B cell (primary cell): ENCODE data around the gene NAT10. TPM values are rescaled to one million over a fixed set of nuclear protein-coding genes. Genes with fewer than 3 reads are reported as not detected.

Experiments
- ATAC-seq: fragments of 200-7000 bp; cut with Tn5 transposase; one replicate; pipeline ENCODE4 v1.10.0; 2021; ENCODE audit warnings: low read depth, mild to moderate bottlenecking, moderate number of reproducible peaks, moderate library complexity
- CTCF ChIA-PET: fragments of 350-600 bp; sonication (Branson Sonifier 250); formaldehyde crosslinking; loops from one replicate; lab custom pipeline; 2021; ENCODE audit warnings: antibody characterized with exemption, inconsistent platforms; lab: Charles Lee
- POLR2A ChIA-PET: fragments of 350-600 bp; sonication (Branson Sonifier 250); formaldehyde crosslinking; loops from one replicate; lab custom pipeline; 2021; ENCODE audit warnings: antibody characterized with exemption; lab: Charles Lee
- DNase-seq: peaks from one replicate; pipeline ENCODE4 v3.0.0; 2013
- H2AFZ ChIP-seq: 2 replicates; pipeline ENCODE4 v1.6.1; 2012; ENCODE audit warnings: mild to moderate bottlenecking, low read depth, low read length; ENCODE audit not compliant: insufficient read depth, poor library complexity, severe bottlenecking
- H3K27ac ChIP-seq, 2 donors: 1 replicate in 1 of 2; 2 replicates in 1 of 2; pipeline ENCODE4 v1.5.1; 2012 to 2013; ENCODE audit warnings: low read length in 2 of 2, mild to moderate bottlenecking in 2 of 2, moderate library complexity in 1 of 2
- H3K27me3 ChIP-seq, 4 experiments: fragments of 200-600 bp in 1 of 4; sonication (generic) in 1 of 4; replicated peaks in 1 of 4; 1 replicate in 2 of 4; 2 replicates in 2 of 4; pipeline versions ENCODE4 v1.6.1 to v1.7.0; 2013 to 2016; ENCODE audit warnings: low read length in 3 of 4, mild to moderate bottlenecking in 2 of 4, mixed read lengths in 1 of 4, moderate library complexity in 1 of 4; ENCODE audit not compliant: insufficient read depth in 4 of 4, control insufficient read depth in 3 of 4; ENCODE audit errors: control extremely low read depth in 1 of 4
- H3K36me3 ChIP-seq, 2 experiments: replicated peaks in 1 of 2; 1 replicate in 1 of 2; 2 replicates in 1 of 2; pipeline versions ENCODE4 v1.6.1 to v1.7.1; 2013; ENCODE audit warnings: low read length in 1 of 2; ENCODE audit not compliant: insufficient read depth in 2 of 2, control insufficient read depth in 1 of 2; ENCODE audit errors: control extremely low read depth in 1 of 2, extremely low read depth in 1 of 2
- H3K4me1 ChIP-seq, 2 donors: fragments of 200-600 bp in 1 of 2; sonication (generic) in 1 of 2; 1 replicate in 1 of 2; 2 replicates in 1 of 2; pipeline versions ENCODE4 v1.5.1 to v1.6.1; 2013 to 2017; ENCODE audit warnings: low read length in 2 of 2; ENCODE audit not compliant: control insufficient read depth in 2 of 2, insufficient read depth in 2 of 2
- H3K4me2 ChIP-seq: replicated peaks from 2 replicates; pipeline ENCODE3; 2012; ENCODE audit warnings: mild to moderate bottlenecking, low read depth, low read length; ENCODE audit not compliant: poor library complexity, severe bottlenecking
- H3K4me3 ChIP-seq, 5 experiments: fragments of 200-600 bp in 1 of 5; sonication (generic) in 1 of 5; 1 replicate in 3 of 5; 2 replicates in 2 of 5; pipeline versions ENCODE4 v1.5.1 to v1.7.0; 2011 to 2016; ENCODE audit warnings: low read length in 4 of 5, mild to moderate bottlenecking in 4 of 5, low read depth in 2 of 5, control low read depth in 1 of 5, moderate library complexity in 1 of 5; ENCODE audit not compliant: insufficient read depth in 1 of 5; ENCODE audit errors: control extremely low read depth in 1 of 5, extremely low read depth in 1 of 5
- H3K79me2 ChIP-seq: fragments of 200-600 bp; sonication (generic); one replicate; pipeline ENCODE4 v1.6.0; 2016; ENCODE audit warnings: low read length; ENCODE audit not compliant: control insufficient read depth, insufficient read depth
- H3K9ac ChIP-seq: fragments of 200-600 bp; sonication (generic); 2 replicates; pipeline ENCODE4 v1.6.1; 2017; ENCODE audit warnings: mild to moderate bottlenecking, low read length, moderate library complexity
- H3K9me3 ChIP-seq, 3 donors: one replicate each; pipeline versions ENCODE4 v1.6.1 to v1.7.1; 2013; ENCODE audit warnings: low read length in 2 of 3; ENCODE audit not compliant: control insufficient read depth in 2 of 3, insufficient read depth in 1 of 3; ENCODE audit errors: control extremely low read depth in 1 of 3
- H4K20me1 ChIP-seq: 2 replicates; pipeline ENCODE4 v1.6.0; 2012; ENCODE audit warnings: mild to moderate bottlenecking, low read length; ENCODE audit not compliant: insufficient read depth, control insufficient read depth, poor library complexity, severe bottlenecking
- H3K27ac Mint-ChIP-seq: one replicate; pipeline ENCODE4 v1.8.0; 2021; ENCODE audit warnings: mixed read lengths
- H3K27me3 Mint-ChIP-seq: one replicate; pipeline ENCODE4 v1.8.0; 2021; ENCODE audit warnings: mixed read lengths
- H3K4me1 Mint-ChIP-seq: one replicate; pipeline ENCODE4 v1.8.0; 2021; ENCODE audit warnings: mixed read lengths
- H3K4me3 Mint-ChIP-seq: one replicate; pipeline ENCODE4 v1.8.0; 2021; ENCODE audit warnings: mixed read lengths
- H3K9me3 Mint-ChIP-seq: one replicate; pipeline ENCODE4 v1.8.0; 2022; ENCODE audit warnings: mixed read lengths; ENCODE audit not compliant: insufficient read depth
- CTCF ChIP-seq: fragments of 200-600 bp; IDR thresholded peaks from one replicate; pipeline ENCODE4 v1.8.0; 2022; ENCODE audit warnings: antibody characterized with exemption, mild to moderate bottlenecking
- EZH2 ChIP-seq: IDR thresholded peaks from 2 replicates; pipeline ENCODE4 v1.6.1; 2012; ENCODE audit warnings: borderline replicate concordance, low read depth, mild to moderate bottlenecking, moderate library complexity, low read length; ENCODE audit not compliant: insufficient read depth, poor library complexity, severe bottlenecking
- WGBS: methylation state at CpG from one replicate; pipeline ENCODE4 v1.1.5; 2013; ENCODE audit warnings: missing lambda C conversion rate; ENCODE audit not compliant: insufficient coverage; 5-methylcytosine and 5-hydroxymethylcytosine counted together
- intact Hi-C: fragments of 100-400 bp; cut with micrococcal nuclease; formaldehyde crosslinking; loops from one replicate; pipeline ENCODE4 v1.10.0; 2022
- polyA plus RNA-seq: library from polyadenylated mRNA; depleted of rRNA; stranded (reverse); fragments of >200 nt; gene quantifications from 2 replicates; pipeline ENCODE4 v1.2.3, GENCODE V29; 2012
- total RNA-seq, 2 donors: library from RNA; stranded (reverse); fragments of 120-200 nt in 1 of 2; gene quantifications; 1 replicate in 1 of 2; 2 replicates in 1 of 2; pipeline versions ENCODE4 v1.2.3 to v1.2.4, GENCODE V29; 2013 to 2022

The NAT10 gene
- total and polyA plus RNA-seq, 2 donors (not counting 1 experiment from before 2014, with no cell fraction given), result 24.9 to 73.5 TPM

- Mint-ChIP-seq H3K9me3 (no peaks in the 10 kb centered on the region), H3K4me1 (no peaks in the 10 kb centered on the region), H3K4me3 (no peak overlapping the region), H3K27ac (no peak overlapping the region), H3K27me3 (no peaks in the 10 kb centered on the region)
- Histone ChIP-seq H3K4me1 (no peaks in the 10 kb centered on the region), H2AFZ (no peak overlapping the region), H3K4me3 (no peak overlapping the region), H3K4me2 (no peak overlapping the region), H3K27me3 (no peaks in the 10 kb centered on the region), H3K79me2 (no peaks in the 10 kb centered on the region), H4K20me1 (no peaks in the 10 kb centered on the region), H3K9ac (no peak overlapping the region), H3K36me3 (no peaks in the 10 kb centered on the region), H3K9me3 (no peaks in the 10 kb centered on the region), H3K27ac (no peak overlapping the region)
- 58% methylated on average over 5 of the region's 5 CpGs for WGBS
- POLR2A ChIA-PET, result no interaction called here
- intact Hi-C loops, result no loop called here
- TF ChIP-seq EZH2 (no peak), CTCF (no peak)
- ATAC-seq (no peak), DNase-seq (no peak)
- CTCF ChIA-PET, result interaction anchor here (1.5 kb wide), 1 partner anchor 9 kb away, joined by 3 read pairs; no protein-coding TSS in a partner anchor
Measured at GRCh38 chr11:34181251-34181650, 75.8 kb downstream of the NAT10 start.

- H3K79me2 ChIP-seq, result no peaks in the 10 kb centered on the region
- no peaks in the 10 kb centered on the region for H3K36me3 ChIP-seq
- no peak overlapping the region for H3K4me3 ChIP-seq
- H3K9ac ChIP-seq, result no peak overlapping the region
- Mint-ChIP-seq H3K9me3 (no peaks in the 10 kb centered on the region), H3K4me1 (no peaks in the 10 kb centered on the region), H3K4me3 (no peak overlapping the region), H3K27me3 (no peaks in the 10 kb centered on the region), H3K27ac (no peak overlapping the region)
- 98% methylated on average over 4 of the region's 8 CpGs for WGBS
- no peak overlapping the region for H2AFZ ChIP-seq
- no peak overlapping the region for H3K4me2 ChIP-seq
- CTCF ChIA-PET, result interaction anchor here (1.3 to 1.5 kb wide), 2 partner anchors 8 to 9 kb away, joined by 3 to 8 read pairs; no protein-coding TSS in a partner anchor
- ATAC-seq, result no peak
- H3K4me1 ChIP-seq, result no peaks in the 10 kb centered on the region
- POLR2A ChIA-PET, result no interaction called here
- intact Hi-C loops, result no loop called here
- H4K20me1 ChIP-seq, result no peaks in the 10 kb centered on the region
- TF ChIP-seq EZH2, result no peak
- TF ChIP-seq CTCF, result no peak
- H3K27ac ChIP-seq, result no peak overlapping the region
- no peaks in the 10 kb centered on the region for H3K9me3 ChIP-seq
- no peaks in the 10 kb centered on the region for H3K27me3 ChIP-seq
- no peak for DNase-seq
Measured at GRCh38 chr11:34181856-34182405, 76.5 kb downstream of the NAT10 start.
